Measurements from ENCODE around the gene ABHD16B. TPM values are rescaled to one million over a fixed set of nuclear protein-coding genes. Genes with fewer than 3 reads are reported as not detected.
"Not testable (repeated sequence)": the region's sequence is repeated elsewhere in the genome, so short reads cannot be mapped to it uniquely, and the experiment has no call there.

ABHD16B gene
- total and polyA plus RNA-seq, 4 experiments from 2014 or later = not detected

DNA sequence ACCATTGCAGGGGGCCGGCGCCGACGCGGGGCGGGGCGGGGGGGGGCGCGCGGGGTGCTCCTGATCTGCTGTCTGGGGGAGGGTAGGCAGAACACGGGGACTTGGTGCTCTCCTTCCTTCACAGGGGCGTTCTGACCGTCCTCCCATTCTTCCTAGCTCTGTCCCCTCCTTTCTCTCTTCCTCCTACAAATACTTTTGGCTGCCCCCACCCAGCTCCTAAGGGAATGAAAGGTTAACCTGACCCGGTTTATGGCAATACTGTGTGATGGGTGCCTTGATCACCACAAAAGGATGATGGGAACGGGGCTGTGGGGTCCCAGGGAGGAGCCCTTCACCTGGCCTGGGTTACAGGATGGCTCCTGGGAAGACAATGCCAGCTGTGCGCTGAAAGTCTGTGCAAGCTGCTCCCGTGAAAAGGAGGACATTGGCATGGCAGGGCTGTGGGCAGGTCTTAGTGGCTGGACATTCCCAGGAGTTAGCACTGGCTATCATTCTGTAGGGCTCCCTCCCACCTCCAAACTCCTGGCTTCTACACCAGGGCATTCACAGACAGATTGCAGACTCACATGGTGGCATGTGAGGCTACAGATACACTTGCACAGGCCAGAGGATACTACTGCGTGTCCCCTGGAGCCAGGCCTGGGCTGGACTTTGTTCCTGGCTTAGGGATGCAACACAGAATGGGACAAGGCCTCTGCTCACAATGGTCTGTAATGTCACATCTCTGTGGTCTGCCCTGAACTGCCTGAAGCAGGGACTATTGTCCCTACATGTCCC lies 1.9 kb downstream of the ABHD16B start:
- CTCF ChIA-PET (ENCODE audit: partially characterized antibody) = interaction anchor here (0.7 to 4.8 kb wide), 8 partner anchors 56 to 326 kb away, joined by 3 to 39 read pairs (median 12); partner anchors contain the start of genes ARFRP1, PRPF6, PTK6 and TCEA2
- Histone ChIP-seq H3K9me3 (ENCODE audit: control insufficient read depth in 1 of 2, low read length in 2 of 2) (no peaks in the 10 kb centered on the region), H3K4me1 (ENCODE audit: insufficient read depth, low read length) (peaks cover 40% of the 10 kb centered on the region), H3K27ac (ENCODE audit: low read depth, low read length) (peak overlapping the region; percentile 81), H3K27me3 (ENCODE audit: insufficient read depth, low read length) (no peaks in the 10 kb centered on the region), H3K36me3 (ENCODE audit: insufficient read depth, low read length) (no peaks in the 10 kb centered on the region), H3K4me3 (ENCODE audit: low read length in 2 of 2) (peak overlapping the region; percentile 27 to 90)
- POLR2A ChIA-PET (ENCODE audit: partially characterized antibody) = interaction anchor here (0.6 to 3.8 kb wide), 13 partner anchors 9 to 342 kb away, joined by 3 to 37 read pairs (median 14); partner anchors contain the start of genes ARFRP1, LIME1, PPDPF and PRPF6
- Mint-ChIP-seq H3K4me1 (peaks cover 16 to 54% (median 31%) of the 10 kb centered on the region in 4 donors), H3K27ac (peak overlapping the region; percentile 87 to 99 (median 96)), H3K27me3 (no peaks in the 10 kb centered on the region), H3K9me3 (peaks cover 0 to 2% (median 0%) of the 10 kb centered on the region in 8 donors), H3K4me3 (peak overlapping the region; percentile 90 to 99 (median 96)), H3K36me3 (peaks cover 8 to 23% of the 10 kb centered on the region in 2 donors)
- intact Hi-C loops (cut with micrococcal nuclease) = loop anchor here (5.0 kb wide), 1 partner anchor 281 kb away; no protein-coding TSS in a partner anchor
- DNase-seq = no peak

DNA sequence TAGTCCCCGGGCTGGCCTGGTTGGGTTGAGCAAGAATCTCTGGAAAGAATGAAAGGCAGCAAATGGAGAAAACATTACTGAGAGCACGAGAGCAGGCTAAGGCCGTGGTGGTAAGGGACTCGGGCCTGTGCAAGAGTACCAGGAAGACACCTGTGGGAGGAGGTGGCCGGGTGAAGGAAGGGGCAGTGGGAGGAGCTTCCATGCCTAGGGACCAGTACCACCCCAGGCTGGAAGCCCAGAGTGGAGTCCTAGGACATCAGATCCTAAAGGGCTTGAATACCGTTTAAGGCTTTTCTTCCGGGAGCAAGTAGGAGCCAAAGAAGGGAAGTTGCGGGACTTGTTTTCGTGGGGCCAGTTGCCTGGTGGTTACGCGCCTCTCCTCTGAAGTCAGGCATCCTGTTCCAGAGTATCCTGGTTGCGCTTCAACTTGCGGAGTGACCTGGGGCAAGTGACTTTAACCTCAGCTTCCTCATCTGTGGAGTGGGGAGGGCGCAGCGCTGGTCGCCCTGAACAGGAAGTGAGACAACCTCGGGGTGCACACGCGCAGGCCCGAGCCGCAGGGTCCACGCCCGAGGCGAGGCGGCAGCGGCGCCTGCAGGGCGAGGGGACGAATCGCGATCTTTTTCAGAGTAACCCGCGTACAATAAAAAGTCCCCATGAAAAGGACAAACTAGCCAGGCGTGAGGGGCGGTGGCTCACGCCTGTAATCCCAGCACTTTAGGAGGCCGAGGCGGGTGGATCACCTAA lies 2.7 kb downstream of the ABHD16B start:
- Mint-ChIP-seq H3K36me3 (peaks cover 11 to 26% of the 10 kb centered on the region in 2 donors), H3K4me3 (peak overlapping the region; percentile 90 to 99 (median 96)), H3K9me3 (peaks cover 0 to 2% (median 0%) of the 10 kb centered on the region in 8 donors), H3K27me3 (no peaks in the 10 kb centered on the region), H3K4me1 (peaks cover 15 to 51% (median 27%) of the 10 kb centered on the region in 4 donors), H3K27ac (peak overlapping the region; percentile 87 to 99 (median 96))
- Histone ChIP-seq H3K4me1 (ENCODE audit: insufficient read depth, low read length) (peaks cover 33% of the 10 kb centered on the region), H3K36me3 (ENCODE audit: insufficient read depth, low read length) (peaks cover under 1% of the 10 kb centered on the region), H3K27me3 (ENCODE audit: insufficient read depth, low read length) (no peaks in the 10 kb centered on the region), H3K9me3 (ENCODE audit: control insufficient read depth in 1 of 2, low read length in 2 of 2) (no peaks in the 10 kb centered on the region), H3K27ac (ENCODE audit: low read depth, low read length) (peak overlapping the region; percentile 81), H3K4me3 (ENCODE audit: low read length in 2 of 2) (peak overlapping the region; percentile 27 to 90)
- intact Hi-C loops (cut with micrococcal nuclease) = loop anchor here (1.0 to 5.0 kb wide), 6 partner anchors 78 to 326 kb away; partner anchors contain the start of genes ARFRP1 and SLC2A4RG
- ChIA-PET POLR2A (ENCODE audit: partially characterized antibody) (interaction anchor here (0.6 to 3.8 kb wide), 30 partner anchors 9 to 367 kb away, joined by 3 to 37 read pairs (median 5); partner anchors contain the start of genes ARFRP1, HELZ2, LIME1 and OPRL1), CTCF (ENCODE audit: partially characterized antibody) (interaction anchor here (0.7 to 4.8 kb wide), 12 partner anchors 57 to 370 kb away, joined by 3 to 39 read pairs (median 5); partner anchors contain the start of genes ARFRP1, PRPF6, PTK6 and ZGPAT)
- peak; percentile 79 to 82 (median 82) for DNase-seq

DNA sequence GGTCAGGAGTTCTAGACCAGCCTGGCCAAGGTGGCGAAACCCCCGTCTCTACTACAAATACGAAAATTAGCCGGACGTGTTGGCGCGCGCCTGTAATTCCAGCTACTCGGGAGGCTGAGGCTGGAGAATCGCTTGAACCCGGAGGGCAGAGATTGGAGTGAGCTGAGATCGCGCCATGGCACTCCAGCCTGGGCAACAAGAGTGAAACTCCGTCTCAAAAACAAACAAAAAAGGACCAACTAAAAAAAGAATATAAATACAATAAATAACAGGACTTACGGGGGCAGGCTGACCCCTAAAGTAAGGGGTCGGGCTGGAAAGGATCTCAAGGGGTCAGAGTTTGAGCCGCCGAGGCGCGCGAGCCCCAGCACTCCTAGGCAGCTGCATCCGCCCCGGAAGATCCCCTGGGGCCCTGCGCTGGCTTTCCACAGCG lies 3.3 kb downstream of the ABHD16B start:
- peak overlapping the region; percentile 90 to 99 (median 96) for H3K4me3 Mint-ChIP-seq
- no peaks in the 10 kb centered on the region for H3K9me3 ChIP-seq (ENCODE audit: control insufficient read depth in 1 of 2, low read length in 2 of 2)
- CTCF ChIA-PET (ENCODE audit: partially characterized antibody) = interaction anchor here (0.7 to 4.8 kb wide), 13 partner anchors 79 to 371 kb away, joined by 3 to 39 read pairs (median 4); partner anchors contain the start of genes ARFRP1, PRPF6, PTK6 and UCKL1
- H3K27me3 Mint-ChIP-seq = no peaks in the 10 kb centered on the region
- H3K36me3 Mint-ChIP-seq = peaks cover 15 to 32% of the 10 kb centered on the region in 2 donors
- peak in 2 of 5 donors; percentile 54 to 55 for DNase-seq
- peak overlapping the region; percentile 81 for H3K27ac ChIP-seq (ENCODE audit: low read depth, low read length)
- H3K27ac Mint-ChIP-seq = peak overlapping the region; percentile 87 to 99 (median 96)
- H3K4me3 ChIP-seq (ENCODE audit: low read length in 2 of 2) = peak overlapping the region; percentile 27 to 90
- peaks cover 0 to 2% (median 0%) of the 10 kb centered on the region in 8 donors for H3K9me3 Mint-ChIP-seq
- POLR2A ChIA-PET (ENCODE audit: partially characterized antibody) = interaction anchor here (0.8 to 3.8 kb wide), 33 partner anchors 10 to 368 kb away, joined by 3 to 37 read pairs (median 5); partner anchors contain the start of genes ARFRP1, HELZ2, LIME1 and OPRL1
- H3K27me3 ChIP-seq (ENCODE audit: insufficient read depth, low read length) = no peaks in the 10 kb centered on the region
- H3K4me1 ChIP-seq (ENCODE audit: insufficient read depth, low read length) = peaks cover 29% of the 10 kb centered on the region
- H3K4me1 Mint-ChIP-seq = peaks cover 15 to 50% (median 29%) of the 10 kb centered on the region in 4 donors
- intact Hi-C loops (cut with micrococcal nuclease) = loop anchor here (1.0 to 5.0 kb wide), 6 partner anchors 78 to 326 kb away; partner anchors contain the start of genes ARFRP1 and SLC2A4RG
- H3K36me3 ChIP-seq (ENCODE audit: insufficient read depth, low read length) = peaks cover 7% of the 10 kb centered on the region

DNA sequence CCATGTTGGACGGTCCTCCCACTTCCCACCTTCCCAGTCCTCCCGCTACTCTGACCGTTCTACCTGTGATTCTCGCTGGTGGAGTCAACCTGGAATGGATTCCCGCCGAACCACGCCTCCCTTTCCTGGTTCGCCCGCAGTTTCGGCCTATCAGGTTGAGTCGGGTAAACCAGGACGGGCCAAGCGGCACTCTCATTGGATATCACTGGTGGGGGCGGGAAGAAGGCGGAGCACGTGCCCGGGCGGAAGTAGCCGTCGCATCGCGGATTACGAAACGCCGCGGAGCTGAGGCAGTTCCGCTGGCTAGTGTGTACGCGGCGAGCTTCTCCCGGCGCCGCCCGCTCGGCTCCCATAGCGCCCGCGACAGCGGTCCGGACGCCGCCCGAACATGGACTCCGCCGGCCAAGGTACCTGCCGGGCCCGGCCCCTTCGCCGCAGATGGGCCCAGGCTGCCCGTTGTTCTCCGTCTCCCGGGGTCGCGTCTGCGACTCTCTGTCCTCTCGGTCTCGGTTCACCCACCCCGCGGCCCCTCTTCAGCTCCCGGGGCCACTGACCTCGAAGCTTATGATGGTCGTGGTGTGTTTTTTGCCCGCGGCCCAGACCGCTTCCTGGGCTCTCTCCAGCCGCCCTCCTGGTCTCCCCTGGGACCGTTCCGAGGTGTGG lies 3.8 kb downstream of the ABHD16B start, which contains the start of gene TPD52L2:
TSS of gene TPD52L2 (plus strand) at position 293 of the 663 bp plus-strand sequence. CDS start at position 389, 96 bp downstream.
- ChIA-PET CTCF (ENCODE audit: partially characterized antibody) (interaction anchor here (0.7 to 4.8 kb wide), 15 partner anchors 79 to 371 kb away, joined by 3 to 39 read pairs (median 4); partner anchors contain the start of genes ARFRP1, PRPF6, PTK6 and UCKL1), POLR2A (ENCODE audit: partially characterized antibody) (interaction anchor here (0.8 to 3.8 kb wide), 33 partner anchors 10 to 369 kb away, joined by 3 to 37 read pairs (median 5); partner anchors contain the start of genes ARFRP1, HELZ2, LIME1 and OPRL1)
- peaks cover 15 to 48% (median 29%) of the 10 kb centered on the region in 4 donors for H3K4me1 Mint-ChIP-seq
- Histone ChIP-seq H3K36me3 (ENCODE audit: insufficient read depth, low read length) (peaks cover 9% of the 10 kb centered on the region), H3K27me3 (ENCODE audit: insufficient read depth, low read length) (no peaks in the 10 kb centered on the region), H3K4me1 (ENCODE audit: insufficient read depth, low read length) (peaks cover 29% of the 10 kb centered on the region), H3K4me3 (ENCODE audit: low read length in 2 of 2) (peak within 1 kb of the TSS; percentile 81 to 90), H3K9me3 (ENCODE audit: control insufficient read depth in 1 of 2, low read length in 2 of 2) (no peaks in the 10 kb centered on the region), H3K27ac (ENCODE audit: low read depth, low read length) (peak within 1 kb of the TSS; percentile 81)
- peak within 1 kb of the TSS; percentile 87 to 99 (median 96) for H3K27ac Mint-ChIP-seq
- no peaks in the 10 kb centered on the region for H3K27me3 Mint-ChIP-seq
- H3K36me3 Mint-ChIP-seq = peaks cover 15 to 35% of the 10 kb centered on the region in 2 donors
- intact Hi-C loops (cut with micrococcal nuclease) = loop anchor here (1.0 to 5.0 kb wide), 12 partner anchors 30 to 345 kb away; partner anchors contain the start of genes ARFRP1, DNAJC5, PPDPF and RTEL1
- H3K4me3 Mint-ChIP-seq = peak within 1 kb of the TSS; percentile 90 to 99 (median 96)
- peak; percentile 96 to 99 (median 97) for DNase-seq
- peaks cover 0 to 2% (median 0%) of the 10 kb centered on the region in 8 donors for H3K9me3 Mint-ChIP-seq

GRCh38 chr20:63867042-63867441 lies 5.7 kb downstream of the ABHD16B start:
- H3K27me3 Mint-ChIP-seq; H3K27me3 ChIP-seq (ENCODE audit: insufficient read depth, low read length); H3K9me3 ChIP-seq (ENCODE audit: control insufficient read depth in 1 of 2, low read length in 2 of 2); H3K4me3 ChIP-seq (ENCODE audit: low read length in 2 of 2); H3K9me3 Mint-ChIP-seq; H3K36me3 ChIP-seq (ENCODE audit: insufficient read depth, low read length); H3K27ac ChIP-seq (ENCODE audit: low read depth, low read length); DNase-seq: not testable (repeated sequence)
- POLR2A ChIA-PET (ENCODE audit: partially characterized antibody) = interaction anchor here (0.7 to 2.5 kb wide), 2 partner anchors 209 to 210 kb away, joined by 3 to 12 read pairs; partner anchors contain the start of gene RTEL1
- H3K4me1 Mint-ChIP-seq = peaks cover 15 to 48% (median 29%) of the 10 kb centered on the region in 4 donors
- CTCF ChIA-PET (ENCODE audit: partially characterized antibody) = interaction anchor here (0.8 kb wide), 1 partner anchor 83 kb away, joined by 3 read pairs; no protein-coding TSS in a partner anchor
- intact Hi-C loops (cut with micrococcal nuclease) = loop anchor here (5.0 kb wide), 1 partner anchor 105 kb away; no protein-coding TSS in a partner anchor
- peaks cover 29% of the 10 kb centered on the region for H3K4me1 ChIP-seq (ENCODE audit: insufficient read depth, low read length)
- H3K4me3 Mint-ChIP-seq = peak overlapping the region in 6 of 8 donors; percentile 25 to 96 (median 44)
- peak overlapping the region in 2 of 7 donors; percentile 13 to 36 for H3K27ac Mint-ChIP-seq
- H3K36me3 Mint-ChIP-seq = peaks cover 11 to 43% of the 10 kb centered on the region in 2 donors
